ENCODE measurements around the gene ANKRD50. TPM values are rescaled to one million over a fixed set of nuclear protein-coding genes. Genes with fewer than 3 reads are reported as not detected.

Gene ANKRD50
- total and polyA plus RNA-seq, 4 donors, result 22.2 to 74.5 (median 41.8) TPM

GRCh38 chr4:124691801-124692200 lies 20.7 kb downstream of the ANKRD50 start:
- Histone ChIP-seq H3K4me3 (ENCODE audit: low read depth, low read length) (no peak overlapping the region), H3K27ac (ENCODE audit: low read depth, low read length) (no peak overlapping the region), H3K27me3 (ENCODE audit: control insufficient read depth, insufficient read depth, low read length) (no peaks in the 10 kb centered on the region), H3K36me3 (ENCODE audit: control insufficient read depth, insufficient read depth, low read length) (no peaks in the 10 kb centered on the region), H3K4me1 (ENCODE audit: control insufficient read depth, insufficient read depth, low read length) (no peaks in the 10 kb centered on the region), H3K9me3 (ENCODE audit: control insufficient read depth, insufficient read depth, low read length) (no peaks in the 10 kb centered on the region)
- DNase-seq (ENCODE audit: low read depth in 4 of 6, low spot score in 6 of 6), result no peak
- no CpG with 5 or more reads among the region's 2 CpGs for WGBS (ENCODE audit: insufficient coverage)

- no peak overlapping the region for H3K27ac ChIP-seq (ENCODE audit: low read depth, low read length)
- no peaks in the 10 kb centered on the region for H3K9me3 ChIP-seq (ENCODE audit: control insufficient read depth, insufficient read depth, low read length)
- H3K36me3 ChIP-seq (ENCODE audit: control insufficient read depth, insufficient read depth, low read length), result no peaks in the 10 kb centered on the region
- no CpG with 5 or more reads among the region's 5 CpGs for WGBS (ENCODE audit: insufficient coverage)
- no peaks in the 10 kb centered on the region for H3K4me1 ChIP-seq (ENCODE audit: control insufficient read depth, insufficient read depth, low read length)
- H3K27me3 ChIP-seq (ENCODE audit: control insufficient read depth, insufficient read depth, low read length), result no peaks in the 10 kb centered on the region
- H3K4me3 ChIP-seq (ENCODE audit: low read depth, low read length), result no peak overlapping the region
- no peak for DNase-seq (ENCODE audit: low read depth in 4 of 6, low spot score in 6 of 6)
Measured at GRCh38 chr4:124686279-124686678, 26.3 kb downstream of the ANKRD50 start.

GRCh38 chr4:124685851-124686250 lies 26.7 kb downstream of the ANKRD50 start:
- Histone ChIP-seq H3K9me3 (ENCODE audit: control insufficient read depth, insufficient read depth, low read length) (no peaks in the 10 kb centered on the region), H3K36me3 (ENCODE audit: control insufficient read depth, insufficient read depth, low read length) (no peaks in the 10 kb centered on the region), H3K27me3 (ENCODE audit: control insufficient read depth, insufficient read depth, low read length) (no peaks in the 10 kb centered on the region), H3K4me3 (ENCODE audit: low read depth, low read length) (no peak overlapping the region), H3K4me1 (ENCODE audit: control insufficient read depth, insufficient read depth, low read length) (no peaks in the 10 kb centered on the region), H3K27ac (ENCODE audit: low read depth, low read length) (no peak overlapping the region)
- no peak for DNase-seq (ENCODE audit: low read depth in 4 of 6, low spot score in 6 of 6)

- H3K27ac ChIP-seq (ENCODE audit: low read depth, low read length), result no peak overlapping the region
- H3K36me3 ChIP-seq (ENCODE audit: control insufficient read depth, insufficient read depth, low read length), result no peaks in the 10 kb centered on the region
- no peak for DNase-seq (ENCODE audit: low read depth in 4 of 6, low spot score in 6 of 6)
- no peaks in the 10 kb centered on the region for H3K4me1 ChIP-seq (ENCODE audit: control insufficient read depth, insufficient read depth, low read length)
- no peak overlapping the region for H3K4me3 ChIP-seq (ENCODE audit: low read depth, low read length)
- WGBS (ENCODE audit: insufficient coverage), result 88% methylated on average over 2 of the region's 3 CpGs
- no peaks in the 10 kb centered on the region for H3K9me3 ChIP-seq (ENCODE audit: control insufficient read depth, insufficient read depth, low read length)
- no peaks in the 10 kb centered on the region for H3K27me3 ChIP-seq (ENCODE audit: control insufficient read depth, insufficient read depth, low read length)
Measured at GRCh38 chr4:124684301-124684700, 28.2 kb downstream of the ANKRD50 start.

GRCh38 chr4:124682384-124682783 lies 30.1 kb downstream of the ANKRD50 start:
- 100% methylated on average over 2 of the region's 2 CpGs for WGBS (ENCODE audit: insufficient coverage)
- H3K4me3 ChIP-seq (ENCODE audit: low read depth, low read length), result no peak overlapping the region
- no peak overlapping the region for H3K27ac ChIP-seq (ENCODE audit: low read depth, low read length)
- H3K27me3 ChIP-seq (ENCODE audit: control insufficient read depth, insufficient read depth, low read length), result no peaks in the 10 kb centered on the region
- no peaks in the 10 kb centered on the region for H3K4me1 ChIP-seq (ENCODE audit: control insufficient read depth, insufficient read depth, low read length)
- no peaks in the 10 kb centered on the region for H3K36me3 ChIP-seq (ENCODE audit: control insufficient read depth, insufficient read depth, low read length)
- DNase-seq (ENCODE audit: low read depth in 4 of 6, low spot score in 6 of 6), result no peak
- no peaks in the 10 kb centered on the region for H3K9me3 ChIP-seq (ENCODE audit: control insufficient read depth, insufficient read depth, low read length)

GRCh38 chr4:124666496-124666895 lies 46.0 kb downstream of the ANKRD50 start:
- Histone ChIP-seq H3K9me3 (ENCODE audit: control insufficient read depth, insufficient read depth, low read length) (no peaks in the 10 kb centered on the region), H3K27me3 (ENCODE audit: control insufficient read depth, insufficient read depth, low read length) (no peaks in the 10 kb centered on the region), H3K36me3 (ENCODE audit: control insufficient read depth, insufficient read depth, low read length) (peaks cover 13% of the 10 kb centered on the region), H3K4me3 (ENCODE audit: low read depth, low read length) (no peak overlapping the region), H3K27ac (ENCODE audit: low read depth, low read length) (no peak overlapping the region), H3K4me1 (ENCODE audit: control insufficient read depth, insufficient read depth, low read length) (no peaks in the 10 kb centered on the region)
- no CpG with 5 or more reads among the region's 2 CpGs for WGBS (ENCODE audit: insufficient coverage)
- DNase-seq (ENCODE audit: low read depth in 4 of 6, low spot score in 6 of 6), result no peak

- no peak for DNase-seq (ENCODE audit: low read depth in 4 of 6, low spot score in 6 of 6)
- no peak overlapping the region for H3K27ac ChIP-seq (ENCODE audit: low read depth, low read length)
- H3K36me3 ChIP-seq (ENCODE audit: control insufficient read depth, insufficient read depth, low read length), result no peaks in the 10 kb centered on the region
- no peak overlapping the region for H3K4me3 ChIP-seq (ENCODE audit: low read depth, low read length)
- no peaks in the 10 kb centered on the region for H3K4me1 ChIP-seq (ENCODE audit: control insufficient read depth, insufficient read depth, low read length)
- no peaks in the 10 kb centered on the region for H3K27me3 ChIP-seq (ENCODE audit: control insufficient read depth, insufficient read depth, low read length)
- H3K9me3 ChIP-seq (ENCODE audit: control insufficient read depth, insufficient read depth, low read length), result no peaks in the 10 kb centered on the region
- 100% methylated on average over 1 of the region's 1 CpG for WGBS (ENCODE audit: insufficient coverage)
Measured at GRCh38 chr4:124658795-124659194, 53.7 kb downstream of the ANKRD50 start.

- Histone ChIP-seq H3K27ac (ENCODE audit: low read depth, low read length) (no peak overlapping the region), H3K4me3 (ENCODE audit: low read depth, low read length) (no peak overlapping the region), H3K27me3 (ENCODE audit: control insufficient read depth, insufficient read depth, low read length) (no peaks in the 10 kb centered on the region), H3K9me3 (ENCODE audit: control insufficient read depth, insufficient read depth, low read length) (no peaks in the 10 kb centered on the region), H3K4me1 (ENCODE audit: control insufficient read depth, insufficient read depth, low read length) (no peaks in the 10 kb centered on the region), H3K36me3 (ENCODE audit: control insufficient read depth, insufficient read depth, low read length) (peaks cover 5% of the 10 kb centered on the region)
- WGBS (ENCODE audit: insufficient coverage), result 97% methylated on average over 29 of the region's 30 CpGs
- DNase-seq (ENCODE audit: low read depth in 4 of 6, low spot score in 6 of 6), result no peak
Measured at GRCh38 chr4:124650614-124651013, 61.9 kb downstream of the ANKRD50 start.

GRCh38 chr4:124647599-124647998 lies 64.9 kb downstream of the ANKRD50 start:
- no peaks in the 10 kb centered on the region for H3K9me3 ChIP-seq (ENCODE audit: control insufficient read depth, insufficient read depth, low read length)
- H3K4me1 ChIP-seq (ENCODE audit: control insufficient read depth, insufficient read depth, low read length), result no peaks in the 10 kb centered on the region
- H3K27me3 ChIP-seq (ENCODE audit: control insufficient read depth, insufficient read depth, low read length), result no peaks in the 10 kb centered on the region
- no peak for DNase-seq (ENCODE audit: low read depth in 4 of 6, low spot score in 6 of 6)
- no peak overlapping the region for H3K4me3 ChIP-seq (ENCODE audit: low read depth, low read length)
- WGBS (ENCODE audit: insufficient coverage), result 76% methylated on average over 2 of the region's 2 CpGs
- peaks cover 5% of the 10 kb centered on the region for H3K36me3 ChIP-seq (ENCODE audit: control insufficient read depth, insufficient read depth, low read length)
- no peak overlapping the region for H3K27ac ChIP-seq (ENCODE audit: low read depth, low read length)

GRCh38 chr4:124644621-124645020 lies 67.9 kb downstream of the ANKRD50 start:
- DNase-seq (ENCODE audit: low read depth in 4 of 6, low spot score in 6 of 6), result no peak
- WGBS (ENCODE audit: insufficient coverage), result 71% methylated on average over 2 of the region's 3 CpGs
- H3K27me3 ChIP-seq (ENCODE audit: control insufficient read depth, insufficient read depth, low read length), result no peaks in the 10 kb centered on the region
- H3K9me3 ChIP-seq (ENCODE audit: control insufficient read depth, insufficient read depth, low read length), result no peaks in the 10 kb centered on the region
- H3K36me3 ChIP-seq (ENCODE audit: control insufficient read depth, insufficient read depth, low read length), result no peaks in the 10 kb centered on the region
- no peaks in the 10 kb centered on the region for H3K4me1 ChIP-seq (ENCODE audit: control insufficient read depth, insufficient read depth, low read length)
- H3K4me3 ChIP-seq (ENCODE audit: low read depth, low read length), result no peak overlapping the region
- no peak overlapping the region for H3K27ac ChIP-seq (ENCODE audit: low read depth, low read length)
